NK-92 (cell line): ENCODE results near the gene LPAR2.

Experiments
- DNase-seq: peaks from one replicate; lab custom pipeline; 2025; ENCODE audit not compliant: unreplicated experiment; lab: John Stamatoyannopoulos, UW

LPAR2 gene

DNA sequence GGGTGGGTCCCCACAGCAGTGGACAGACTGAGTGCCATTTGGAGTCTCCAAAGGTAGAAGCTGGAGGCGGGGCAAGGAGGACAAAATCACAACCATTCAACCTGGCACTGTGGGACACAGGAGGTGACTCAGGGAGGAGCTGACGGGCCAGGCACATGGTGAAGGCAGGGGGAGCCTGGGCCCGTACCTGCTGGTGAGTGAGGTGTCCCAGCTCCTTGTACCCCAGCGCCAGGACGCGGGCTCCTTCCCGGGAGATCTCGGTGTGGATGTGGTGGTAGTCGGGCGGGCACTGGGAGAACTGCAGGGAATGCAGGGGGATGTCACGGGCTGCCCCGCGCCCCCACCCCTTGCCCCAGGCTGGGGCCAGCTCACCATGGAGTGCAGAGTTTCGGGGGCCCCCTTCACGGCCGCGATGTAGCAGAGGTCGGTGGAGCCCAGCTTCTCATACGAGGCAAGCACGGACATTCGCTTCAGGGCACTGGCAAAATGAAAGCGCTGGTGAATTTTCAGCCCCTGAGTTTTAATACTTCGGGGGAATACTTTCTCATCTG is 25.7 kb upstream of the LPAR2 start:
- no peak for DNase-seq

GRCh38 chr19:19652482-19653295 is 24.7 kb upstream of the LPAR2 start:
- no peak for DNase-seq

DNA sequence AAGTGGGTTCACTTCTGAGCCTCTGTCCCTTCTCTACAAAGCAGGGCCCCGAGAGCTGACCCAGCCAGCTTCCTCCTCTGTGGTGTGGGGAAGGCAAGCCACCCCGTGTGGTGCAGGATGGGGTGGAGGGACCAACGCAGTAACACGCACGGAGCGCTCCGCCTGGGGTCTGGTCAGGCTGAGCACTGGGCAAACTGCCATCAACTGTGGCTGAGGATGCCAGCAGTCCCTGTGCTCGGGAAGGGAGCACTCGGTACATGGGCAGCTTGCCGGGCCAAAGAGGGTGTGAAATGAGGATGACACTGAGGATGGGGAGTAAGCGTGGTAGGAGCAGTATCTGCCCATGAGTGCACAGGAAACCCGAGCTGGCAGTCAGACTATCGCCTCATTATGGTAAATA is 23.1 kb upstream of the LPAR2 start:
- no peak for DNase-seq

DNA sequence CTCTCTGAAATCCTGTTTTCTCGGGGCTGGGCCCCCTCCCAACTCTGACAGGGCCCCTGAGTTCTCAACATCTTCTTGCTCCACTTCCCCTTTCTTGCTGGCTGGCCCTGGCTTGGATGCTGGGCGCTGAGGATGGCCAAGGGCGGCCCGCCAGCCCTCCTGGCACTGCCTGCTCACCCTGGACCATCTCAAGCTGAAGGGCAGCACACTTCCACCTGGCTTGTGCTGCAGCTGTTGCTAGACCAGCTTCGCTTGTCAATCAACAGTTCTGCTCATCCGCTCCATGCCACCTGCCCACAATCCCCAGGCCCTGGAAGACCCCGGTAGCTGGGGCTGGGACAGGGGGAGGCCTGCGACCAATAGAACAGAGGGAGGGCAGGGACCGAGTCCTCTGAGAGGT is 22.3 kb upstream of the LPAR2 start:
- DNase-seq: no peak

DNA sequence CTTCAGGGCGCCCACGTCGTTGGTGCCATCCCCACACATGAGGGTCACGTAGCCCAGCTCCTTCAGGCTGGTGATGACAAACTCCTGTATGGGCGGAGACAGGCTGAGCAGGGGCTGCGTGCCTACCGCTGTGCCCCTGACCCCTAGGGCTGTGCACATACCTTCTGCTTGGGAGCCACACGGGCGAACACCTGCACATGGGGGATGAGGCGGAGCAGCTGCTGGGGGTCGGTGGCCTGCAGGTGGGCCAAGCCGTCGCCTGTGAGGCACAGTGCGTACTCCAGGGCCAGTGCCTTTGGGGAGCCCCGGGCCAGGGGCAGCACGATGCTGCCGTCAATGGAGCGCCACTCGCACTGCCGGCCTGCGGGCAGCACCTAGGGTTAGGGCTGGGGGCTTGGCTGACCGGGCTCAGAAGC is 21.6 kb upstream of the LPAR2 start:
- DNase-seq: no peak

- no peak for DNase-seq
Observed at GRCh38 chr19:19649155-19649554, 21.1 kb upstream of the LPAR2 start.

GRCh38 chr19:19647037-19647835 is 19.2 kb upstream of the LPAR2 start:
- no peak for DNase-seq

- DNase-seq: no peak
Observed at GRCh38 chr19:19645233-19645870, 17.3 kb upstream of the LPAR2 start.

DNA sequence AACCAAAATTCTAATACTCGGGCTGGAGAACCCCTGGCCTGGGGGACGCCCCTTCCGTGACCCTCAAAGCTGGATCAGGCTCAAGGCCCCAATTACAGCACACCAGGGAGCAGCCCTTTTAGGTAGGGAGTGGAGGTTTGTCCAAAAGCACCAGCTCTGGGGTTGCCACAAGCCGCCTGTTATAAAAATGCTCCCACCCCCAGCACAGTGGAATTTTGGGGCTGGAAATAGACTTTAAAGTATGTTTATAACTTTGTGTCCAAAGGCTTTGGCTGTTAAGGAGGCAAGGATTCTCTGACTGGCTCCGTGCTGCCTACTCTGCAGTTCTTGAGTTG is 16.0 kb upstream of the LPAR2 start:
- no peak for DNase-seq

GRCh38 chr19:19643158-19644053 is 15.4 kb upstream of the LPAR2 start, which contains the start of gene GMIP:
Gene GMIP, minus strand, starts transcription at chr19:19643657. Its CDS starts 128 bp downstream, at chr19:19643529.
- DNase-seq: no peak

GRCh38 chr19:19642506-19643157 is 14.6 kb upstream of the LPAR2 start:
- no peak for DNase-seq

- DNase-seq: no peak
Observed at GRCh38 chr19:19637523-19638251, 9.7 kb upstream of the LPAR2 start.

- no peak for DNase-seq
Observed at GRCh38 chr19:19637186-19637522, 9.1 kb upstream of the LPAR2 start.

GRCh38 chr19:19636573-19637185 is 8.7 kb upstream of the LPAR2 start:
- no peak for DNase-seq

- no peak for DNase-seq
Observed at GRCh38 chr19:19635313-19635702, 7.3 kb upstream of the LPAR2 start.

DNA sequence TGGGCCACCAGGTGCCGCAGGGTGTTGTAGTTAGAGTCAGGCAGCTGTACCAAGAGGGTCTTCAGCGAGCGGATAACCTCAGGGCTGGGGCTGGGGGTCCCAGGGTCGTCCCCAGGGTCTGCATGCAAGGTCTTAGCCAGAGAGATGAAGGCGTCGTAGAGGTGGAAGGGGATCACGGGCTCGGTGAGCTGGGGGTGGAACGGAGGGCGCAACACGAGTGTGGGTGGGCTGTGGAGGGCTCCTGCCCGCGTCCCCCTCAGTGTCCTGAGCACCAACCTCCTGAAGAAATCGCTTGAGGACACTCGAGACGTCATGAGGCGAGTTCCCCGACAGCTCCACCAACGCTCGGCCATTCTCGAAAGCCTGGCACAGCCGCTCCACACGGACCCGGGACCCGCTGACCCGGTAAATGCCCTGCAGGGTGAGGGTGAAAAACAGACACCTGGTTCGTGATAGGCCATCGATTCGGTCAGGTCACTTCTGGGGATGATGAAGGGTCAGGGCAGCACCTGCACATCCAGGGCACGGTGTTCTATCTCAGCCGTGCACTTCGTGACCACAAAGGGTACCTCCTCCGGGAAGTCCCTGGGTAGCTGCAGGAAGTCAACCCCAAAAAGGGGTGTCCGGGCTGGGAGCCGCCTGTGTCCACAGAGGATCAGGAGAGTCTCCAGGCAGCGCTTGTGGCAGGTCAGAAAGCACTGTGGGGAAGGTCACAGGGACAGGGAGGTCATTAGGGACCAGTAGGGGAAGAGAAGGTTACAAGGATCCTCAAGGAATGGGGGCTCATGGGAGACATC is 6.7 kb upstream of the LPAR2 start:
- DNase-seq: no peak

DNA sequence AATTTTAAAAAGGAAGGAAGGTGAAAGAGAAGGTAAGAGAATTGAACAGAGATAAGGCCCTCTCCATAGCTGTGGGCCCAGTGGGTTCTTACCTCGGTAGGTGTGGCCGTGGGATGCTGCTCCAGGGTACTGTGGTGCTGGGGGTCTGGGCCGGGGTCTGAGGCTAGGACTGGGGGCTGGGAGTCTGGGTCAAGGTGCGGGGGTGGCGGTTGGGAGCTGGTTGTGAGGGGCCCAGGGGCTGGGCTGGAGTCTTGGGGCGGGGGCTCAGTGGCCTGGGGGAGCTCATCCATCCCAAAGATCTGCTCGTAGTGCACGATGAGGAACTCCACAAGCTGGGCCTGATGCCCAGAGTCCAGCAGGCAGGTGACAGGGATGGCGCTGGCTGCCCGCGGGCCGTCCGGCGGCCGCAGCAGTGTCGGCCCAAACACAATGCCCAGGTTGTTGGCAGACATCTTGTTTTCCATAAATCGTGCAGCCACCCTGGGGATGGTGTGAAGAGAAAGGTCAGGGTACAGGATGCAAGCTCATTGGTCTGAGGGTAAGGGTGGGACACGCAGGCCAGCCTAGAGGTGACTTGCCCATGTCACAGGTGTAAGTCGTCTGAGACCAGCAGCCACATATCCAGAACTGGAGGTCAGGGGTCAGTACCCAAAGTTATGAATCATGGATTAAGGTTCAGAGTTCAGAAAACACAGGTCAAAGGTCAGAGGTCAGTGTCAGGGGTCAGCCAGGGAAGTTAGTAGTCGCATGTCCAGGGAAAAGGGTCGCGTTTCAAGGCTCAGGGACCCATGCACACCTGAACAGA is 5.9 kb upstream of the LPAR2 start:
- DNase-seq: no peak
